HG02885 (cell line): ENCODE measurements around the gene TMEM132A.

ENCODE experiments used
- ATAC-seq: cut with Tn5 transposase; IDR thresholded peaks from one replicate; pipeline ENCODE4 v1.9.1; 2021; ENCODE audit warnings: mild to moderate bottlenecking; ENCODE audit not compliant: unreplicated experiment, poor library complexity

Gene TMEM132A

GRCh38 chr11:60978546-60979380 is 54.5 kb downstream of the TMEM132A start:
- ATAC-seq: no peak

- no peak for ATAC-seq
Measured at GRCh38 chr11:60981515-60981914, 57.3 kb downstream of the TMEM132A start.

- ATAC-seq: no peak
Measured at GRCh38 chr11:60982184-60982583, 57.9 kb downstream of the TMEM132A start.

- ATAC-seq: no peak
Measured at GRCh38 chr11:60984149-60984548, 59.9 kb downstream of the TMEM132A start.

- ATAC-seq: no peak
Measured at GRCh38 chr11:60984636-60985035, 60.4 kb downstream of the TMEM132A start.

- no peak for ATAC-seq
Measured at GRCh38 chr11:60985501-60985900, 61.2 kb downstream of the TMEM132A start.

- ATAC-seq: no peak
Measured at GRCh38 chr11:60985991-60986915, 62.0 kb downstream of the TMEM132A start.
